NCI-H2081 treated with DMSO at 0.1 percent for 48 hours (cell line): ENCODE measurements around the gene OTOP3.
A peak's percentile ranks its signal among the peaks of the same experiment; 100 is the strongest.

ENCODE experiments used
- DNase-seq: peaks from one replicate; lab custom pipeline; 2025; lab: John Stamatoyannopoulos, UW

OTOP3 gene

DNA sequence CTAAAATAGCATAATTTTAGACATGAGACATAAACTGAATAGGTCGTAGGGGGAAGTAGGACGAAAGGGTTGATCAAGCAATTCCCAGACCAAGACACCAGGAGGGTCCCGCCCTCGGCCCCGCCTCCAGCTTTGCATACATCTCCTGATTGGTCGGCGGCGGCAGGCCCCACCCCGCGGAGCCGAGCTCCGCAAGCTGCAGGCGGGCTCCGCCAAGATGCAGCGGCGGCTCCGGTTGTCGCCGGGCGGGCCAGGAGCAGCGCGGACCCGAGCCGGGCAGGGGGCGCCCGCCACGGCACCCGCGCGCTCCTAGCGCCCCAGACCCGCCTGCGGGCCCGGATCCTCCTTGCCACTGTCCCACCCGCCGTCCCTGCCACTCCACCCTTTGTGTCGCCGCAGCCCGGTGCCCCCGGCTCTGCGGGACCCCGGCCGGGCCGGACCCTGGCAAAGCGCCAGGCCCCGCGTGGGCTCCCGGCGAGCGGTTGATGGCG is 51.8 kb downstream of the OTOP3 start, which contains the start of gene CDR2L:
CDR2L (plus strand) TSS at position 215 of the 491 bp plus-strand sequence. CDS start 412 bp downstream, outside the sequence.
- peak; percentile 77 for DNase-seq

- DNase-seq = no peak
Observed at GRCh38 chr17:74987909-74988711, 52.4 kb downstream of the OTOP3 start.

GRCh38 chr17:74990581-74991105 is 54.9 kb downstream of the OTOP3 start:
- no peak for DNase-seq

DNA sequence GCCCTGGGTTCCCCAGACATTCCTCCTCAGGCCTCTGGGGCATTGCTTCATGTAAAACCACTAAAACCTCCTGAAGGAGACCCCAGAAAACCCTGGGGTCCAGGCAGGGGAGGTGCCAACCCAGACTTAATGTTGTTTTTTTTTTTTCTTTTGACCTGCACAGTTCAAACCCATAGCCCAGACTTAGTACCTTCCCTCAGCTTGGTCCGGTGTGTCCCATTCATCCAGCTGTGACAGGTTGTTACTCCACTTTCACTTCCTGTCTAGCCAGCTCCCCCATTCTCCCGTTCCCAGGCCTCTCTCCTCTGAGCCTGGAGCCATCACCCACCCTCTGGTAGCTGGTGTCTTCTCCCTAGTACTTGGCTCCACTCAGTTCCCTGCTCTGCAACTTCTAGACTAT is 56.5 kb downstream of the OTOP3 start:
- DNase-seq = no peak

- no peak for DNase-seq
Observed at GRCh38 chr17:74994440-74994839, 58.7 kb downstream of the OTOP3 start.

DNA sequence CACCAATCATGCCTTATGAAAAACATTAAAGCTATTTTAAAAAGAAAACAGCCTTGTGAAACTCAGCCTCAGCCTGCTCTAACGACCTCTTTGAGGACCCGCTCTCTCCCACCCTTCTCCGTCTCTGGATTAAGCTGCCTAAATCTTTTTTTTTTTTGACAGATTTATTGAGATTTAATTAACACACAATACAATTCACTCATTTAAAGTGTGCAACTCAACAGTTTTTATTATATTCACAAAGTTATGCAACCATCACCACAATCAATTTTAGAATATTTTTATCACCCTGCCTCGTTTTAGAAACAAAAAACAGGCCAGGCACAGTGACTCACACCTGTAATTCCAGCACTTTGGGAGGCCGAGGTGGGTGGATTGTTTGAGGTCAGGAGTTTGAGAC is 60.1 kb downstream of the OTOP3 start:
- no peak for DNase-seq

DNA sequence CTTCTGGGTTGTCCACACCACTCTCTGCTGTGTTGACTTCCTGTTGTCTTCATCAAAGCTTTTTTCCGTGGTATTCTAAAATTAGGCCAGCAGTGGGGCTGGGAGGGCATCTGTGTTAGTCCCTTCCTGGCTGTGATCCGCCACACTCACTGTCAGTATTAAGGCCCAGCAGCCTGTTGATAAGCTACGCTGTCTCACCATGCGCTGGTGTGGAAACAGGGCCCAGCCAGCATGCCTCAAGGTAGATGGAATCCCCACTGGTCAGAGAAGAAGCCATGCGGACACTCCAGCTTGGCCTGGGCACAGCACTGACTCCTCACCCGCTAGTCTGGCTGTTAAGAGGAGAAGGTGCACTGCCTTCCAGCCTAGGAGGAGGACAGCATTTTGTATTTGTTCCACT is 63.1 kb downstream of the OTOP3 start:
- no peak for DNase-seq

DNA sequence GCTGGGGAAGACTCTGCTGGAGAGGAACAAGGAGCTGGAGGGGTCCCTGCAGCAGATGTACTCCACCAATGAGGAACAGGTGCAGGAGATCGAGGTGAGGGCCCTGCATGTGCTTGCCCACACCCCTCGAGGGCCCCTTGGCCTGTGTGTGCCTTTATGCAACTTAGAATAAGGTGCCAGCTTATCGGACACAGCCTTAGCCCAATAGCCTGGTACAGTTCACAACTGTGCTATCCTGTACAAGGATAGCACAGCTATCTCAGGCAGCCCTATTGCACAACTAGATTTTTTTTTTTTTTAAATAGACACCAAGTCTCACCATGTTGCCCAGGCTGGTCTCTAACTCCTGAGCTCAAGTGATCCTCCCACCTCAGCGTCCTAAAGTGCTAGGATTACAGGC is 63.8 kb downstream of the OTOP3 start:
- no peak for DNase-seq
